Measurements from ENCODE around the gene ZFYVE26. TPM values are rescaled to one million over a fixed set of nuclear protein-coding genes. Genes with fewer than 3 reads are reported as not detected.

ZFYVE26 gene
- total and polyA plus RNA-seq, 2 of the 8 experiments (the other 6 are each of a cell fraction or from before 2014, with no cell fraction given): 13.0 to 23.3 TPM

- no peak overlapping the region for H4K91ac ChIP-seq (replicated peaks; ENCODE audit: insufficient read length, low read length)
- no peak overlapping the region for H2AK5ac ChIP-seq (ENCODE audit: low read depth, low read length)
Measured at GRCh38 chr14:67835596-67835995, 19.2 kb upstream of the ZFYVE26 start.

More at GRCh38 chr14:67835596-67835995, 19.2 kb upstream of the ZFYVE26 start:
- Histone ChIP-seq H2BK5ac (ENCODE audit: low read depth, low read length) (no peak overlapping the region), H3K27me3 (replicated peaks in 1 of 4; ENCODE audit: control insufficient read depth in 3 of 4, extremely low read depth in 1 of 4, insufficient read depth in 3 of 4, low read length in 3 of 4) (no peaks in the 10 kb centered on the region), H3K27ac (ENCODE audit: low read depth, low read length) (no peak overlapping the region), H4K20me1 (replicated peaks in 1 of 2; ENCODE audit: control insufficient read depth in 1 of 2, insufficient read depth in 2 of 2, low read length in 2 of 2) (no peaks in the 10 kb centered on the region), H4K5ac (ENCODE audit: insufficient read length, low read depth, low read length) (no peak overlapping the region), H2BK12ac (ENCODE audit: low read depth, low read length) (no peak overlapping the region), H3K4me2 (ENCODE audit: insufficient read depth in 1 of 2, low read depth in 2 of 2, low read length in 2 of 2) (no peak overlapping the region), H2AFZ (ENCODE audit: low read length) (no peak overlapping the region), H3K23me2 (ENCODE audit: low read depth, low read length) (no peaks in the 10 kb centered on the region; the same call in 1 of the 2 replicates), H3K36me3 (ENCODE audit: control insufficient read depth in 2 of 4, insufficient read depth in 4 of 4, low read length in 3 of 4) (peaks cover 0 to 4% (median 0%) of the 10 kb centered on the region in 4 experiments; a peak in 3 of 8 replicates), H3K14ac (ENCODE audit: insufficient read length) (no peak overlapping the region), H3K23ac (ENCODE audit: insufficient read length) (no peak overlapping the region), H4K8ac (ENCODE audit: extremely low read depth, insufficient read depth, low read length) (no peak overlapping the region), H3K4ac (replicated peaks; ENCODE audit: insufficient read length, low read depth, low read length) (no peak overlapping the region), H3K79me2 (ENCODE audit: control insufficient read depth in 1 of 2, insufficient read depth in 2 of 2, low read length in 2 of 2) (no peaks in the 10 kb centered on the region), H2BK120ac (replicated peaks; ENCODE audit: low read depth, low read length) (no peak overlapping the region), H2BK15ac (ENCODE audit: low read length) (no peak overlapping the region), H3K79me1 (ENCODE audit: low read depth, low read length) (no peaks in the 10 kb centered on the region), H3K18ac (ENCODE audit: extremely low read depth, low read length) (no peak overlapping the region), H2BK20ac (ENCODE audit: low read length) (no peak overlapping the region), H3K9me3 (ENCODE audit: insufficient read depth in 2 of 2, low read depth in 1 of 2, low read length in 1 of 2) (no peaks in the 10 kb centered on the region), H3K4me1 (replicated peaks in 1 of 4; ENCODE audit: control insufficient read depth in 3 of 4, insufficient read depth in 4 of 4, low read length in 3 of 4) (no peaks in the 10 kb centered on the region), H3K56ac (replicated peaks; ENCODE audit: insufficient read length, low read depth, low read length) (no peak overlapping the region), H3K4me3 (ENCODE audit: extremely low read depth in 1 of 4, insufficient read depth in 2 of 4, low read depth in 3 of 4, low read length in 4 of 4) (no peak overlapping the region), H3K9ac (replicated peaks in 1 of 4; ENCODE audit: extremely low read depth in 1 of 4, low read depth in 3 of 4, low read length in 3 of 4) (no peak overlapping the region)
- FAIRE-seq: no peak
- ChIA-PET POLR2A (ENCODE audit: partially characterized antibody) (no interaction called here), CTCF (ENCODE audit: partially characterized antibody) (interaction anchor here (0.7 to 1.2 kb wide), 5 partner anchors 97 to 1009 kb away, joined by 3 to 4 read pairs (median 3); no protein-coding TSS in a partner anchor)
- DNase-seq (ENCODE audit: low read depth in 1 of 2, low spot score in 2 of 2): no peak
- TF ChIP-seq BCL11A (IDR thresholded peaks at IDR 0.05; ENCODE audit: low read depth in 2 of 2, low read length in 2 of 2) (no peak), HDAC6 (IDR thresholded peaks at IDR 0.05; ENCODE audit: low read depth, low read length) (no peak), FOSL1 (IDR thresholded peaks at IDR 0.05; ENCODE audit: insufficient read depth, low read depth, low read length) (no peak), E2F6 (IDR thresholded peaks at IDR 0.05) (no peak), MAX (IDR thresholded peaks at IDR 0.05) (no peak)

Data from H1 (cell line).